Cardiac septum (tissue), 1 donor: ENCODE data around the gene NHLH2. TPM values are rescaled to one million over a fixed set of nuclear protein-coding genes. Genes with fewer than 3 reads are reported as not detected.

Experiments used
- DNase-seq: peaks from one replicate; pipeline ENCODE4 v3.0.0-alpha.2; 2020; ENCODE audit warnings: low spot score
- intact Hi-C: fragments of 100-400 bp; cut with DNase I; formaldehyde crosslinking; loops from one replicate; pipeline ENCODE4 v1.14.0; 2022
- total RNA-seq: library from RNA; stranded (reverse); fragmentation: NEBNext Ultra II Directional; extraction: Animal tissue kit (Norgen Biotek cat#: 25700); gene quantifications from one replicate; pipeline ENCODE4 v1.2.1, GENCODE V29; 2021
- donor health status: DM: no; HTN: no; CAD: no.

The NHLH2 gene
- total RNA-seq, 1 donor from 2014 or later, result 0.22 TPM

DNA sequence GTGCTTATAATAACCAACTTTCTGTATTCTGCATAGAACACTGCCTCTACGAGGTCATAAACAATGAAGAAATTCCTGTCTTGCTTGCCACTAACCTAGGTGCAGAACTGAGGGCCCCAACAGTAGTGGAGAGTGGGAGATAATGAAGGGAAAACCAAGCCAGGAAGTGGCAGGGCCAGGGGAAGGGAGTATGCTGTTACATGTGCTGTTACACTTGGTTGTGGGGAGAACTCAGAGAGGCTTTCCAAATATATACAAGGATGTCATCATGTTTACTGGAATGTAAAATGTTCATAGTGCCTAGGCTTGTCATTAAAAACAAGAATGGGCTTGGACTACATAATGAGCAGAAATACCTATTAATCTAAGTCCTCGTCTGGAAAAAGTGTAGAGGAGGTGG lies 31.1 kb downstream of the NHLH2 start:
- no peak for DNase-seq
- intact Hi-C loops, result loop anchor here (2.0 to 10.0 kb wide), 2 partner anchors 173 to 675 kb away; no protein-coding TSS in a partner anchor

GRCh38 chr1:115809076-115809475 lies 31.9 kb downstream of the NHLH2 start:
- intact Hi-C loops, result loop anchor here (2.0 to 10.0 kb wide), 2 partner anchors 174 to 676 kb away; no protein-coding TSS in a partner anchor
- no peak for DNase-seq

GRCh38 chr1:115807723-115808122 lies 33.2 kb downstream of the NHLH2 start:
- DNase-seq, result no peak
- intact Hi-C loops, result loop anchor here (2.0 to 10.0 kb wide), 3 partner anchors 175 to 677 kb away; no protein-coding TSS in a partner anchor

DNA sequence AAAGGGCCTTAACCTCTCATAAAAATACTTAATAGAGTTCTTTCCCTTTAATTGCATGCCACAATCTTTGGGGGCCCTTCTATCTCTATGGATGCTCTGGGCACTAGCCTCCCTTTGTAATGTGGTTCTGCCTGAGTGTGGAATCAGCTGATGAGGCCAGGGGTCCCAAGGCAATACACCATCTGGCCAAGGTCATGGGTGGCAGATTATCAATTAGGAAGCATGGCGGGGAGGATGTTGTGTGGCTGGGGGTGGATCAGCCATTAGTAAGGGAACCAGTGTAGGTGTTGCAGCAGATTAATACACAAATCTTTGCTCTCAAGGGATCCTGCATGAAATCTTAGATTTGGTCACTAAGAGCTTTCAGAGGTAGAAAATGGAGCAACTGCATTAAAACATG lies 35.3 kb downstream of the NHLH2 start:
- DNase-seq, result no peak
- intact Hi-C loops, result loop anchor here (10.0 kb wide), 1 partner anchor 679 kb away; no protein-coding TSS in a partner anchor

DNA sequence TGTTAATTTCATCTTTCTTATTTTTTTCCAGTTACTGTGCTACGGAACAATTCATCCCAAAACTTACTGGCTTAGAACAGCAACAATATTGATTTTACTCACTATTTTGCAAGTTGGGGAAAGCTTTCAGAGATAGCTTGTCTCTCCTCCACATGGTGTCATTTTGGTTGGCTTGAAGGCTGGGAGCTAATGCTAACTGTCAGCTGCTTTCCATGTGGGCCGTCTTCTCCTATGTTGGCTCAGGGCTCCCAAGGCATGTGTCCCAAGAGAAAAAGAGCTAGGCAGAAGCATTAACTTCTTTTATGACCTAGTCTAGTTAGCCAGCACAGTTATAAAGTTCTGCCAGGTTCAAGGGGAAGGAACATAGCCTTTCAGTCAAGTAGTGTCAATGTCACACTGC lies 38.5 kb downstream of the NHLH2 start:
- intact Hi-C loops, result loop anchor here (10.0 kb wide), 1 partner anchor 682 kb away; no protein-coding TSS in a partner anchor
- DNase-seq, result no peak

DNA sequence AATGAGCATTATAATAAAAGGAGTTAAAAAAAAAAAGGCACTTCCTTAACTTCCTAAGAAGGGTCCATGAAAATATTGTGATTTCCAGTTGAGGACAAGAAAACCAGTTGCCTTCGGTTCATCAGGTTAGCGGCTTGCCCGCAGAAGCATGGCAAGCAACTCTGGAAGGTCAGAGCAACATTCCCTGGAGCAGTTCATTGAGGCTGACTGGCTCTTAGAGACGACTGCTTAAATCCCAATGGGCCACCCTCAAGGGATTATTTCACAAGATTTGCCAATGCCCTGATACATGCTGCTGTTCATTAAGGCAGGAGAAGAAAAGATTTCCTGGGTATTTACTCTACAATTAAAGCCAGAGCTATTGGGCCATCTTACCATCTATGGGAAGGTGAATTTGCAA lies 43.4 kb downstream of the NHLH2 start:
- DNase-seq, result no peak
- intact Hi-C loops, result no loop called here

GRCh38 chr1:115796897-115797296 lies 44.0 kb downstream of the NHLH2 start:
- no peak for DNase-seq

DNA sequence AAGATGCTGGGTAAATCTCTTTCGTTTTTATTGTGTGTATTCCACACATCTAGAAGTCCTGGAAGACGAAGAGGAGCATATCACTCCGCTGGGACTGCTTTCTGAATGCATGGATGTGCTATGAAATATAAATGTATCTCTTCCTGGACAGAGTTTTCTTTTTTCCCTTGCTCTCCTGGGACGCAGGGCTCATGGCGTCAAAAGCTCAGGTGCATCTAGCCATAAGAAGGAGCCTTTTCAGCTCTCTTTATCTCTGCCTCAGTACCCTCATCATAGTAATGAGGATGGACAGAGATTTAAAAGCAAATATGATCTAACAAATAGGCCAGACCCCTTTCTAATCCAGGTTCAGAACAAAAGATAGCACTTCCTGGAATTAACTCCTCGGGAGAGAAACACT lies 44.9 kb downstream of the NHLH2 start:
- DNase-seq, result no peak
- intact Hi-C loops, result no loop called here

More at GRCh38 chr1:115796897-115797296, 44.0 kb downstream of the NHLH2 start:
- intact Hi-C loops, result no loop called here

DNA sequence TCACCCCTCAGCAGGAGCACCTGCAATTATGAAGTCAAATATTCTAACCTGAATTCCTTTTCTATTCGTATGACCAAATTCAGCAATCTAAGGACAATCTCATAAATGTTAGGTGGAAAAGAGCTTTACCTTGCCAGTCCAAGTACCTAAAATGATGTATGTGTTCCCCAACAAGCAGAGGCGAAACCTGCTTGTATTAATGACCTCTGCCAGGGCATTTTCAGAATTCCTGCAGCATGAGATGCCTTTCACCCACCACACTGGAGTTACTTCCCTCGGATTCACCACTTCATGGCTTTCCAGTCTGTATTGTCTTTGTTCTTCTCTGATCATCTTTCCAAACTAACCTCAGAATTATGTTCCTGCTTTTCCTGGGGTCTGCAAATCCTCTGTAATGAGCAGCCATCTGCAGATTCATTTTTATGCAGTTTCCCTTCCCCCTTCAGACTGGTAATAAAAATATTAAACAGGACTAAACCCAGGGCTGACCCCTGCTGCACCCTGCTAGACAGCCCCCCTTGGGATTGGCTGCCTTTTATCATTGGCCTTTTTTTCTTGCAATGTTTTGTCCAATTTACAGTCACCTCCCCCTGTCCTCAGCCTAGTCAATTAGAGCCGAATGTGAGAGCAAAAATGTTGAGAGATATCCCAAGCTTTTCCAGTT lies 45.8 kb downstream of the NHLH2 start:
- DNase-seq, result no peak
- intact Hi-C loops, result no loop called here

DNA sequence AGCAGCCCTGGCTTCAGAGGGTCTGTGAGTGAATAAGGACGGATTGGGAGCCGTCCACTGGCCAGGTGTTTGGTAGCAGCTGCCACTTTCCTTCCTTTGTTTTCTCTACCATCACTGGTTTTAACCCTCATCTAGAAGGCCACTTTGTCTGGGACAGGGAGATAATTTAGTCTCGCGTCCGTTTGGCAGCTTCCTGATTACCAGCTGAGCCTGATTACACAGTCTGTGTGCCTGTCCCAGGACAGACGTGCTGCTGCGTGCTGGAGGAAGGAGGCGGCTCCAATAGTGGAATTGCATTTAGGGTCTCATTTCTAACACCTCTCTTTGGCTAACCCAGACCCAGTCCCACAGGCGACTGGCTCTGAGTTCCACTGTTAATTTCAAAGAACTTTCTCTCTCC lies 47.8 kb downstream of the NHLH2 start:
- intact Hi-C loops, result no loop called here
- no peak for DNase-seq

DNA sequence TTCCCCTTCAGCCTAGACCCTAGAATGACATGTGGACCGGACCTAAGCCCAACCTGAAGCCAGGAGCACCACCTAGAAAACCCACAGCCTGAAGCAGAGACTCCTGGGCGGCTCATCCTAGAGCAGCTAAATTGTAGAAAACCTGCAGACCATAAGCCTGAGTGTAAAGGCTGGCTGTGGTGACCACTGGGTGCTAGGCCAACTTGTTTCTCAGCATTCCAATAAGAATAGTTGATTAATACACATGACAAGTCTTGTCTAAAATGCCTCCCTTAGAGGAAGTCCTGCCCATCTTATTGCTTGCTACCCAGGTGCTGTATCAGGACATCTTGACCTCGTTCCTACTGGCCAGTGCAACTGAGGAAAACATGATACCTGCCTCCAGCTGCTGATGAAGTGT lies 49.1 kb downstream of the NHLH2 start:
- DNase-seq, result no peak
- intact Hi-C loops, result no loop called here

DNA sequence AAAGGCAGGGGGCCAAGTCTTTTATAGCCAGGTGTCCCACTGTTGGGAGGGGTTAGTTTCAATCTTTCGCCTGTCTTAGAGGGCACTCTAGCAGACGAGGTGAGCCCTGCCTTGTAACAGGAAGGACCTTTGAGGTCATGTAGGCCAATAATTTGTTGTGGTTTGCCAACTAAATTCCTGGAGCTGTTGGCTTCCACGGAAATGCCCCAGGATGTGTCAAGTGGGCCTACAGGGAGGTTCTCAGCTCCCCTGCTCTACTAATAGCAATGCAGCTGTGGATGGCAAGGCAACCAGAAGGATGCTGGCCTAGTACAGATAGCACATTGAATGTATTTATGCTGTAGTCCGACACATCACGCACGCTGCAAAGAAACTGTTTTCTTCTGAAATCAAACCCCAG lies 50.1 kb downstream of the NHLH2 start:
- intact Hi-C loops, result no loop called here
- DNase-seq, result no peak

GRCh38 chr1:115790356-115790755 lies 50.6 kb downstream of the NHLH2 start:
- intact Hi-C loops, result no loop called here
- DNase-seq, result no peak

Other genes starting within 250 kb of the NHLH2 start
- gene VANGL1, start 199.2 kb downstream of the NHLH2 start, total RNA-seq, result 7.8 TPM
- 1,254 TPM for gene CASQ2, start 72.4 kb downstream of the NHLH2 start, total RNA-seq
- gene SLC22A15, start 135.4 kb upstream of the NHLH2 start, total RNA-seq, result 9.8 TPM